HG02870 (cell line): ENCODE results near the gene AARS2.

Experiments used
- ATAC-seq: cut with Tn5 transposase; IDR thresholded peaks from one replicate; pipeline ENCODE4 v1.9.1; 2021; ENCODE audit warnings: mild to moderate bottlenecking, moderate library complexity; ENCODE audit not compliant: unreplicated experiment

AARS2 gene

DNA sequence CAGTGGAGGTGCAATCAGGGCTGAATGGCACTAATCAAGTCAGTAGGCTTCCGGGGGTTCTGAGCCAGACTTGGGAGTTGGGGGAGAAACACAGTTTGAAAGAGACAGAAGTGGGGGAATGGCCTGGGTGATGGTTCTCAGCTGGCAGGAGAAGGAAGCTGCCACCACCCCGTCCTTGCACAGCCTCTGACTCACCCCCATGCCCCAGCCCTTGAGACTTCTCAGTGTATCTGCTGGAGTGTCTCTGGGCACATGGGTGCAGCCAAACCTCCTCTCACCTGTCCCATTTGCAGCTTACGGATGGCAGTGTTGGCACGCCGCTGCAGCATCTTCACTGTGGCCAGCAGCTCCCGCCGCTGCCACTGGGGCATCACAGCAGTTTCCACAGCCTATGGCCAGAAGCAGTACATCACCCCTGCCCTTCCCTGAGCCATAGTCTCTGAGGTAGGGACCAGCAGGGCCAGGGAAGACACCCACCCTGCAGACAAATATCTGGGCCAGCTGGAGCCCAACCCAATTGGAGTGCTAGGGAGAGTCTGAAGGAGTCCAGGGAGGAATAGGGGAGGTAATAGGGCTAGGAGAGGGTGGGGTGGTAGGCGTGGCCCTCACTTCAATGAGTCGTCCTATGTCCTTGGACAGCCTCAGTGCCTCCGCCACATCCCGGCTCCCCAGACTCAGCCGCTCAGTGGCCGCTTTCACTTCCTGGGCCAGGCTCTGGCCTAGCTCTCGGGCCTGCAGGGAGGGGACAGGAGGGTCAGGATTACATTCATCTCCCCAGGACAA lies 11.2 kb downstream of the AARS2 start:
- ATAC-seq, result no peak

GRCh38 chr6:44301106-44301505 lies 12.0 kb downstream of the AARS2 start:
- no peak for ATAC-seq

- no peak for ATAC-seq
Observed at GRCh38 chr6:44300292-44300823, 12.8 kb downstream of the AARS2 start.

GRCh38 chr6:44298864-44299263 lies 14.3 kb downstream of the AARS2 start:
- no peak for ATAC-seq

GRCh38 chr6:44298055-44298803 lies 14.9 kb downstream of the AARS2 start:
- ATAC-seq, result no peak

DNA sequence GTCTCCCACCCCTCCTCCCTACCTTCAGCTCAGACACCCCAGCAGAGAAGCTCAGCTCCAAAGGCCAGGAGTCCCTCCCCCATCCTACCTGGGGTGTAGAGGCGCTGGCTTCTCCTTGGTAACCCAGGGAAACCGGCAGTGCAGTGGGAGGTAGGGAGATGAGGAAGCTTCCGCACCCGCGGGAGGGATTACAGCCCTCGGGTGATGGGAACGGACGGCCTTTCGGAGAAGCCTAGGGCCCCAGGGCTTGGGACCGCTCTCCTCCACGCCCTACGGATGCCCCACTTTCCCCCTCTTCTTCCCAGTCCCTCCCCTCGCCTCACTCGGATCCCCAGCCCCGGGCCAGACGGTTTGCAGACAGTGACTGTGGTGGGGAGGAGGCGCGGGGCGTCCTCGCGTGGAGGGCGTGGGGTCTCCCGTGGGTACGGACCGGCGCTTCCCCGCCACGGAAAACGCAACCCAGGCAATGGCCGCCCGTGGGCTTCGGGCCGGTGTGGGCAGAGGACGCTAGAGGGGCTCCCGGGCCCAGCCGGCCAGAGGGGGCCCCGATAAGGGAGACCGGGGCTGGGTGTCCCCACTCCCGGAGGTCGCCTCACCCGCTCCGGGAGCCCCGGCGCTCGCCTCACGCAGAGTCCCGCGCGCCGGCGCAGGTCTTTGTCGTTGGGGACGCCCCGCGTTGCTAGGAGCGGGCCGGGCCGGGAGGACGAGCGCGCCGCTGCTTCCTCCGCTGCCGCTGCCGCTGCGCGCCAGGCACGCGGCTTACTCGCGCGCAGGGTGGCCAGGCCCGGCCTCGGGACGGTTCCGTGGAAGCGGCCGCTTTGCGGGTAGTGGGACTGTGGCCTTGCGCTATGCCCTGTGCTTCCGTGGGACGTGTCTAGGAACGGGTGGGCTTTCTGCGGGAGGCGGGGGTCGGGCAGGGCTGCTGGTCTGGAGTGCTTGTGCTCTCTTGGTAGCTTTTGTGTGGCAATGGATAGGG lies 15.8 kb downstream of the AARS2 start:
- ATAC-seq, result no peak

DNA sequence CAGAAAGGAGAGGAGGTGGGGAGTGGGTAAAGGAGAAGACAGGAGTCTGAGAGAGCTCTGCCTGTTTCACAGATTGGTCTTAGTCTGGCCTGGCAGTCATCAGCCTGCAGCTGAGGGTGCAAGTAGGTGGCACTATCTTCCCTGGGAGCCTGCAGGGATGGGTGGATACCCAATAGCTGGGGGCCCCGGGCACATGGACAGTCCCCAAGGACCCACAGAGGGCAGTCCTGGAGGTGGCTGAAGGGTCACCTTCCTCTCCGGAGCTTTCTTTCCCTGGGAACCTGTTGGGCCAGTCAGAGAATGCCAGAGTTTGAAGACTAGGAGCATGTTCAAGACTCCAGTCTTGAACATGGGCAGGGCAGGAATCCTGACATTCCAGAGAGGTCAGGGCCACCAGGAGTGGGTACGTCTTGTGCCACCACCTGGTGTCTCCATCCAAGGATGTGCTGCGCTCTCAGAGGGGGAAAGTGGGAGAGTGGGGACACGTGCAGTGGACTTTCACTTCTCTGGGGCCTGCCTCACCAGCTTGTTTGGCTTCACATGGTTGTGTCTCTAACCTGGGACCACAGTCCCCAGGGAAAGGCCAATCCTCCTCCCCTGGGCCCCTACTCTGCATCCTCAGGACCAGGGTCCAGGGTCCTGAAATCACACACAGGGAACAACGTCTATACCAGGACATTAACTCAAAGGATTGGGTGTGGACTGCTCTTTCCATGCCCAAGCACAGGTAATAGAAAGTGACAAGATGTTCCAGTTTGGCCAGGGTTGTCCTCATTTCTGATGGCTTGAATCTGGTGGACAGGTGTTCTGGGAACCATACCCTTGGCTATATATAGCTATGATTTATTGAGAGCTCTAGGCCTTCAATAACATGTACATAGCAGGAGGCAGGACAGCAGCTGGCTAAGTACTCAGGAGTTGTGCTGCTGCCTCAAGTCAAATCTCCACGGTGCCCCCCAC lies 18.0 kb downstream of the AARS2 start:
- ATAC-seq, result no peak

DNA sequence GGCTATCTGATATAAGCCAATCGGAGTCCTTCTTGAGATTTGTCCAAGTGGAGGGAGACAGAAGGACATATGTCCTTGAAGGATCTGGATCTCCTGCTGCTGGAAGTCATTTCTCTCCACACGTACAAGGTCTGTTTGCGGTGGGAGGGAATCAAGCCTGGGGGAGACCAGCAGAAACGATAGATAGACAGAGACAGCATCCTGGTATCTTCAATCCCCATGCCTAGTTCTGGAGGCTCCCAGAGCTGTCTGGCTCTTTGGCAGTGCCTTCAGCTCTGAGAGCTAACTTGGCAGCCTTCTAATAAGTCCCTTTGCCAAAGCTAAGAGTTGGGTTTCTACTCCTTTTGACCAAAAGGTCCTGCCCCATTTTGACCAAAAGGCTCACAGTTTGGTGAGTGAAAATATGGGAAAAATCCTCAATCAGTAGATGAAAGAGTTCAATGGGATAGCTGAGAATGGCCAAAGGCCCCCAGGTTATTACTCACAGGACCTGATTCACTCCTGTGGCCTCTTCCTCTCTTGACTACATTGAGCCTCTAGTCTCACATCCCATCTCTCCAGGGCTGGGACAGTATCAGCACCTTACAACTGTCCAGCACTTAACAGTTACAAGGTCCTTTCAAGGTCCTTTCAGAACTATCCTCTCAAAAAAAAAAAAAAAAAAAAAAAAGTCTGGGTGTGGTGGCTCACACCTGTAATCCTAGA lies 20.3 kb downstream of the AARS2 start:
- no peak for ATAC-seq

GRCh38 chr6:44291841-44292240 lies 21.3 kb downstream of the AARS2 start:
- no peak for ATAC-seq

DNA sequence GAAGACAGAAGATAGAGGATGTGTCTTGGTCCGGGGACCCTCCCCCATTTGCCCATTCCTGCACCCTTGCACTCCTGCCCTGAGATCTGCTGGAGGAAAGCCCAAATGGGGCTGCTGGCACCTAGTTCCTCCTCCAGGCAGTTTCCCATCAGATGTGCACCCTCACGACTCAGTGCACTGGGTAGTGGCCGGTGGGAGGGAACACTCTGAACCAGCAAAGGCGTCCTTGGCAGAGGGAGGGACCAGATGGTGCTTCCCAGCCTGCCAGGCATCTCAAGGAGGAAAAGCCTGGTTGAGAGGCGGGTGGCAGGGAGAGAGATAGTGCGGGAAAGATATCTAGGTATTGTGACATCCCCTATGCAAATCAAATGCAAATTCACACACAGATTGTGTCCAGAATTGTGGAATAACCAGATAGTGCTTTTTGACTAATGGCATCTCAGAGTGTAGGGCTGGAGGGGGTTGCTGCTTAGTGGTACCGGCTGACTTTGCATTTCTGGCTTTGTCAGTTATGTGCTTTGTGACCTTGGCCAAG lies 23.4 kb downstream of the AARS2 start:
- no peak for ATAC-seq

DNA sequence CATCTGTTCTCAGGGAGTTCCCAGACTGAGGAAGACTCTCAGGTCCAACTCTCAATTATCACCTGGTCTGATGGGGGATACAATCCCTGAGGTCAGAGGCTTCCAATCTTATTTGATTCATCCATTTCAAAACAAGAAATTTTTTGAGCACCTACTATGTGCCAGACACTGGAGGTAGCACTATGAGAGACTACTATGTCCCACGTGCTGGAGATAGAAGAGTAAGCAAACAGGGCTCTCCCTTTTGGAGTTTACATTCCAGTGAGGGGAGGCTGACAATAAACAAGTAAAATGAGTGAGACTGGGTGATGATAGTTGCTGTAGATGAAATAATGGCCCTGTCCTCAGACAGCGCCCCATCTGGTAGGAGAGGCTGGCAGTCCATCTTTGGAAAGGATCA lies 26.4 kb downstream of the AARS2 start:
- no peak for ATAC-seq

GRCh38 chr6:44286285-44286565 lies 26.9 kb downstream of the AARS2 start:
- ATAC-seq, result no peak

DNA sequence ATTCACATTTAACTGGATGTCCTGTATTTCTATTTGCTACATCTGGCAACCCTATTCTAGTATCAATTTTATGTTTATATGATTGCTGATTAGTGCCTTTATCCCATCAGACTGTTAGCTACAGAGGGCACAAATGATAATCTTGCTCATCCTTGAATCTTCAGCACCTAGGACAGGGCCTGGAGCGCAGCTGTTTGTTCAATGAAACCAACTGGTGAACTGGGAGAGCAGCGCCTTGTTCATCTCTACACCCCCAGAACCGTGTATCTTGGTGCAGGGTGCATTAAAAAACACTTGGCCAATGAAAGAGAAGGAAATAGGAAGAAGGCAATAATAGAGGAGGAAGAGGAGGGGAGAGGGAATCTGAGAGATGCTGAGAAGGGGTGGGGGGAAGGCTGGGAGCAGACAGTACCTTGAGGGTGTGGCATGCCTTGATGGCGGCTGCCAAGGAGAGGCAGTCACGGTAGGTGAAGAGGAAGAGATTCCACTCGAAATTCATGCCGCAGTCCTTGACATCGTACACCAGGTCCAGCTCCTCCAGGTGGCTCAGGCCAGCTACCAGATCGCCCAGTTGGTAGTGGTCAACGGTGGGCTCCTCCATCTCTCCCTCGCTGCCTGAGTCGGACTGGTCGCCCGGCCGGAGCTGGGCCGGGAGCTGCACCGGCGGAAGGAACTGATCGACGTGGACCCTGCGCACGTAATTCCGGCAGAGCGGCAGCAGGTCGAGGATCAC lies 27.4 kb downstream of the AARS2 start:
- no peak for ATAC-seq

- no peak for ATAC-seq
Observed at GRCh38 chr6:44284867-44285266, 28.3 kb downstream of the AARS2 start.

GRCh38 chr6:44284121-44284520 lies 29.0 kb downstream of the AARS2 start:
- ATAC-seq, result no peak

GRCh38 chr6:44278774-44279697 lies 34.1 kb downstream of the AARS2 start:
- no peak for ATAC-seq

- ATAC-seq, result no peak
Observed at GRCh38 chr6:44278315-44278714, 34.8 kb downstream of the AARS2 start.
